HT1080 (cell line): Measurements from ENCODE around the gene PRKAR2B. TPM values are rescaled to one million over a fixed set of nuclear protein-coding genes. Genes with fewer than 3 reads are reported as not detected.

Source experiments
- DNase-seq: peaks from one replicate; pipeline ENCODE4 v3.0.0-alpha.2; 2015; ENCODE audit warnings: low read depth
- total RNA-seq: library from RNA; depleted of rRNA; stranded (reverse); fragments of >200 nt; shearing (Covaris generic); gene quantifications from 2 replicates; pipeline ENCODE4 v1.2.3, GENCODE V29; 2014

Gene PRKAR2B
- total RNA-seq, 1 experiment from 2014 or later, result 14.7 TPM

GRCh38 chr7:107173691-107174406 lies 129.3 kb downstream of the PRKAR2B start:
- no peak for DNase-seq

GRCh38 chr7:107179326-107180164 lies 135.0 kb downstream of the PRKAR2B start:
- DNase-seq, result peak; percentile 49

- DNase-seq, result peak; percentile 73
Observed at GRCh38 chr7:107180378-107180777, 135.9 kb downstream of the PRKAR2B start.

GRCh38 chr7:107181172-107181571 lies 136.7 kb downstream of the PRKAR2B start:
- DNase-seq, result no peak

GRCh38 chr7:107185716-107186115 lies 141.2 kb downstream of the PRKAR2B start:
- DNase-seq, result no peak

GRCh38 chr7:107186240-107186639 lies 141.7 kb downstream of the PRKAR2B start:
- no peak for DNase-seq

GRCh38 chr7:107187774-107188173 lies 143.3 kb downstream of the PRKAR2B start:
- no peak for DNase-seq

GRCh38 chr7:107190090-107190489 lies 145.6 kb downstream of the PRKAR2B start:
- DNase-seq, result no peak

- DNase-seq, result no peak
Observed at GRCh38 chr7:107194052-107194451, 149.5 kb downstream of the PRKAR2B start.

GRCh38 chr7:107196834-107197610 lies 152.5 kb downstream of the PRKAR2B start:
- DNase-seq, result no peak

GRCh38 chr7:107201795-107202450 lies 157.4 kb downstream of the PRKAR2B start:
- peak; percentile 27 for DNase-seq

GRCh38 chr7:107203607-107204006 lies 159.1 kb downstream of the PRKAR2B start:
- no peak for DNase-seq

GRCh38 chr7:107206136-107206535 lies 161.6 kb downstream of the PRKAR2B start:
- DNase-seq, result no peak

- DNase-seq, result no peak
Observed at GRCh38 chr7:107206706-107207105, 162.2 kb downstream of the PRKAR2B start.

GRCh38 chr7:107207459-107207858 lies 163.0 kb downstream of the PRKAR2B start:
- DNase-seq, result no peak

- DNase-seq, result no peak
Observed at GRCh38 chr7:107208024-107208521, 163.6 kb downstream of the PRKAR2B start.

GRCh38 chr7:107208563-107208962 lies 164.1 kb downstream of the PRKAR2B start:
- no peak for DNase-seq

- no peak for DNase-seq
Observed at GRCh38 chr7:107209565-107209964, 165.1 kb downstream of the PRKAR2B start.

- DNase-seq, result no peak
Observed at GRCh38 chr7:107210400-107210799, 165.9 kb downstream of the PRKAR2B start.
